ENCODE measurements around the gene MAEL. TPM values are rescaled to one million over a fixed set of nuclear protein-coding genes. Genes with fewer than 3 reads are reported as not detected.

MAEL gene
- total and polyA plus RNA-seq, 4 donors, result 0.03 to 0.06 TPM; not detected in 2

DNA sequence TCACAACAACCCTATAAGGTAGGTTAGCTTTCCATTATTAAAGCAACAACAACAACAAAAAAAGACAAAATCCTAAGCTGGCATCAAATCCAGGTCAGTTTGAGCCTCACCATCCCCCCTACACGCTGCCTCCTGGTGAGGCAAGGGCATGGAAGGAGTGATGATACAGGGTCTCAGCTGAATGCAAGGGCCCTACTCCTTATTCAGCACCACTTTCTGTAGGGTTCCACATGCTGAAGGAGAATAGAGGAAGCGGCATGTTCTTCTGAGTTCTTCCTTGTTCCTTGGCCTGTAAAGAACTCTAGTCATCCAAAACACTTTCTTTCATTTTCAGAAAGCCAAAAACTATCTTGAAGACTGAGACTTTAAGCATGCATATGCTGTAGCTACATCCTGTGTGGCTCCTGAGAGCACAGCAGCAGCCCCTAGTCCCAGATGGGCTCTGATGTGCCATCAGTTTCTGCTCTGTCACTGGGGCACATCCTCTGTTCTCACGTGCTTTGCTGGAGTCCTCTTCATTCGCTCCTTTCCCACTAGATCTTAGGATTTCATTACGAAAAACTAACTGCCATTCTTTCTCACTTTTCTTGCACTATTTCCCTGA lies 19.9 kb upstream of the MAEL start:
- ATAC-seq (ENCODE audit: insufficient read depth, low FRiP score), result no peak
- TF ChIP-seq, protein P1, sequence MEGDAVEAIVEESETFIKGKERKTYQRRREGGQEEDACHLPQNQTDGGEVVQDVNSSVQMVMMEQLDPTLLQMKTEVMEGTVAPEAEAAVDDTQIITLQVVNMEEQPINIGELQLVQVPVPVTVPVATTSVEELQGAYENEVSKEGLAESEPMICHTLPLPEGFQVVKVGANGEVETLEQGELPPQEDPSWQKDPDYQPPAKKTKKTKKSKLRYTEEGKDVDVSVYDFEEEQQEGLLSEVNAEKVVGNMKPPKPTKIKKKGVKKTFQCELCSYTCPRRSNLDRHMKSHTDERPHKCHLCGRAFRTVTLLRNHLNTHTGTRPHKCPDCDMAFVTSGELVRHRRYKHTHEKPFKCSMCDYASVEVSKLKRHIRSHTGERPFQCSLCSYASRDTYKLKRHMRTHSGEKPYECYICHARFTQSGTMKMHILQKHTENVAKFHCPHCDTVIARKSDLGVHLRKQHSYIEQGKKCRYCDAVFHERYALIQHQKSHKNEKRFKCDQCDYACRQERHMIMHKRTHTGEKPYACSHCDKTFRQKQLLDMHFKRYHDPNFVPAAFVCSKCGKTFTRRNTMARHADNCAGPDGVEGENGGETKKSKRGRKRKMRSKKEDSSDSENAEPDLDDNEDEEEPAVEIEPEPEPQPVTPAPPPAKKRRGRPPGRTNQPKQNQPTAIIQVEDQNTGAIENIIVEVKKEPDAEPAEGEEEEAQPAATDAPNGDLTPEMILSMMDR (IDR thresholded peaks at IDR 0.05; ENCODE audit: control extremely low read depth, extremely low read depth), result no peak
- peaks cover 0 to 2% (median 0%) of the 10 kb centered on the region in 5 donors for H3K4me1 ChIP-seq (ENCODE audit: control insufficient read depth in 5 of 5, insufficient read depth in 5 of 5, low read length in 5 of 5)
- H3K27ac ChIP-seq (ENCODE audit: low read depth in 1 of 2, low read length in 1 of 2), result no peak overlapping the region
- no peak overlapping the region for H3K9ac ChIP-seq (ENCODE audit: insufficient read depth in 1 of 2, low read length in 2 of 2)
- H3K4me3 ChIP-seq, result no peak overlapping the region
- no peaks in the 10 kb centered on the region for H3K36me3 ChIP-seq (ENCODE audit: control insufficient read depth in 4 of 4, insufficient read depth in 4 of 4, low read length in 4 of 4)
- DNase-seq, result no peak
- WGBS, 2 donors, result 83 to 87% methylated on average over 5 of the region's 5 CpGs
- H3K27me3 ChIP-seq (ENCODE audit: control insufficient read depth in 3 of 3, insufficient read depth in 3 of 3, low read length in 2 of 3), result peaks cover 0 to 26% (median 24%) of the 10 kb centered on the region in 3 donors
- peaks cover 0 to 3% (median 0%) of the 10 kb centered on the region in 4 donors for H3K9me3 ChIP-seq (ENCODE audit: control insufficient read depth in 4 of 4, insufficient read depth in 3 of 4, low read length in 3 of 4)

DNA sequence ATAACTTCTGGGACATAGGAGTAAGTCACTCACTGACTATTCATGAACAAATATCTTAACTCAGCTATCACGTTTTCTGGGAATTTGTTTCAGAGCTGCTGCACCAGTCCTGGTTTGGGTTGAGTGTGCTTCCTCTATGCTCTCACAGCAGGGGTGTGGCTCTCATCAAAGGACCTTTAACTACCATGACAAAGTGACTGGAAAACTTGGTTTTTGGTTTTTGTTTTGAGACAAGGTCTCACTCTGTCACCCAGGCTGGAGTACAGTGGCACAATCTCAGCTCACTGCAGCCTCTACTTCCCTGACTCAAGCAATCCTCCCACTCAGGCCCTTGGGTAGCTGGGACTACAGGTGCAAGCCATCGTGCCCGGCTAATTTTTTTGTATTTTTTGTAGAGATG lies 17.8 kb upstream of the MAEL start:
- Histone ChIP-seq H3K4me3 (no peak overlapping the region), H3K27me3 (ENCODE audit: control insufficient read depth in 3 of 3, insufficient read depth in 3 of 3, low read length in 2 of 3) (peaks cover 0 to 39% (median 35%) of the 10 kb centered on the region in 3 donors), H3K36me3 (ENCODE audit: control insufficient read depth in 4 of 4, insufficient read depth in 4 of 4, low read length in 4 of 4) (no peaks in the 10 kb centered on the region), H3K4me1 (ENCODE audit: control insufficient read depth in 5 of 5, insufficient read depth in 5 of 5, low read length in 5 of 5) (peaks cover 0 to 5% (median 3%) of the 10 kb centered on the region in 5 donors), H3K9me3 (ENCODE audit: control insufficient read depth in 4 of 4, insufficient read depth in 3 of 4, low read length in 3 of 4) (peaks cover 0 to 3% (median 0%) of the 10 kb centered on the region in 4 donors), H3K9ac (ENCODE audit: insufficient read depth in 1 of 2, low read length in 2 of 2) (no peak overlapping the region), H3K27ac (ENCODE audit: low read depth in 1 of 2, low read length in 1 of 2) (no peak overlapping the region)
- ATAC-seq (ENCODE audit: insufficient read depth, low FRiP score), result no peak
- TF ChIP-seq, protein P1 (IDR thresholded peaks at IDR 0.05; ENCODE audit: control extremely low read depth, extremely low read depth), result no peak
- 81 to 96% methylated on average over 3 of the region's 3 CpGs for WGBS, 2 donors
- no peak for DNase-seq

DNA sequence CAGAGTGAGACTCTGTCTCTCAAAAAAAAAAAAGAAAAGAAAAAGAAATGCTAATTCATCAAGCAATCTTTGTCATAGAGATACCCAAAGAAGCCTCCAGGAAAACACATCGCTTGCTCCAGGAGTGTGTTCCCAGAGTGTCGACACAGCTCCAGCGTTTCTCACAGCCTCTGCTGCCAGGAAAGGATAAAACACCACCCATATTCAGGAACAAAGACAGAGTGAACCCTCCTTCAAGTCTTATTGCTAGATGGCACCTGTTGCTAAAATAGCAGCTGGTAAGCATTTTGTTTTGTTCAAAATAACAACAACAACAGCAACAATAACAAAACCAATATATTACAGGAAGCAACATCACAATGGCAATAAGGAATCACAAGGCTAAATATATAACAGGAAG lies 16.9 kb upstream of the MAEL start:
- Histone ChIP-seq H3K36me3 (ENCODE audit: control insufficient read depth in 4 of 4, insufficient read depth in 4 of 4, low read length in 4 of 4) (no peaks in the 10 kb centered on the region), H3K27me3 (ENCODE audit: control insufficient read depth in 3 of 3, insufficient read depth in 3 of 3, low read length in 2 of 3) (peaks cover 0 to 39% (median 39%) of the 10 kb centered on the region in 3 donors), H3K27ac (ENCODE audit: low read depth in 1 of 2, low read length in 1 of 2) (no peak overlapping the region), H3K9me3 (ENCODE audit: control insufficient read depth in 4 of 4, insufficient read depth in 3 of 4, low read length in 3 of 4) (peaks cover 0 to 3% (median 0%) of the 10 kb centered on the region in 4 donors), H3K9ac (ENCODE audit: insufficient read depth in 1 of 2, low read length in 2 of 2) (no peak overlapping the region), H3K4me3 (no peak overlapping the region), H3K4me1 (ENCODE audit: control insufficient read depth in 5 of 5, insufficient read depth in 5 of 5, low read length in 5 of 5) (peaks cover 0 to 6% (median 3%) of the 10 kb centered on the region in 5 donors)
- DNase-seq (no peak), ATAC-seq (ENCODE audit: insufficient read depth, low FRiP score) (no peak)
- TF ChIP-seq, protein P1 (IDR thresholded peaks at IDR 0.05; ENCODE audit: control extremely low read depth, extremely low read depth), result no peak
- WGBS, 2 donors, result 52 to 70% methylated on average over 3 of the region's 3 CpGs
